GM18498 (cell line): ENCODE data around the gene LAMB1.

Experiments
- ATAC-seq: cut with Tn5 transposase; IDR thresholded peaks from one replicate; pipeline ENCODE4 v1.9.1; 2021; ENCODE audit warnings: mild to moderate bottlenecking, moderate library complexity; ENCODE audit not compliant: unreplicated experiment

The LAMB1 gene

DNA sequence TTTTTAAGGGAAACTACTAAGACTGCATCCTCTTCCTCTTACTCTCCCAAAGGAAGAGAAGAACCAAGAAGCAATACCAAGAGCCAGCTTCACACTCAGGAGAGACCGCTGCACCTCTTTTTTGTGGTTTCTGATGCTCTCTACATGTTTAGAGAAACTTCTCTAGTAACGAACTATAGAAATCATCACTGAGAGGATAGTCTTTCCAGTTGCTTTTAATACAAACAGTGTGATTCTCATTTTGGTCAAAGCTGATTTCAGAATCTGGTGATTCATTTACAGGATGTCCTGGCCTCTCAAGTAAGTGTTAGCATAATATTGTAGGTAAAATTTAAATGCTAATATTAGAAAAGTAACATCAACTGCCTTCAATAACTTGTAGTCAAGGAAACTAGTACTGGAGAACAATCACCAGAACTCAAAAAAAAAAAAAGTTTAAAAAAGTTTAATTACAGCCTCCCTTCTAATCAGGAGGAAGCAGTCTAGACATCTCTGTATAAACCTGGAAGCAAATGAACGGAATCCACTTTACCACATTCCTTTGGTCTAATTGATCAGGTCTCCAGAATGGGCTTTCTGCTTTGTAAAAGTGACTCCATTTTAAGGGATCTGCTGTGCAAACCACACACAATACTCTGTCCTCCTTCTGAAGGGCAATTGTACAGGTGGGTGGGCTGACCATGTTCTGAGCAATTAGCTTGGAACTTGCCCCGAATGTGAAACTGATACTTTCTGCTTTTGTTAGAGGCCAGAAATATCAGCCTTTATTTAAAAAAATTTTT, 3.0 kb downstream of the LAMB1 start:
- ATAC-seq: no peak

DNA sequence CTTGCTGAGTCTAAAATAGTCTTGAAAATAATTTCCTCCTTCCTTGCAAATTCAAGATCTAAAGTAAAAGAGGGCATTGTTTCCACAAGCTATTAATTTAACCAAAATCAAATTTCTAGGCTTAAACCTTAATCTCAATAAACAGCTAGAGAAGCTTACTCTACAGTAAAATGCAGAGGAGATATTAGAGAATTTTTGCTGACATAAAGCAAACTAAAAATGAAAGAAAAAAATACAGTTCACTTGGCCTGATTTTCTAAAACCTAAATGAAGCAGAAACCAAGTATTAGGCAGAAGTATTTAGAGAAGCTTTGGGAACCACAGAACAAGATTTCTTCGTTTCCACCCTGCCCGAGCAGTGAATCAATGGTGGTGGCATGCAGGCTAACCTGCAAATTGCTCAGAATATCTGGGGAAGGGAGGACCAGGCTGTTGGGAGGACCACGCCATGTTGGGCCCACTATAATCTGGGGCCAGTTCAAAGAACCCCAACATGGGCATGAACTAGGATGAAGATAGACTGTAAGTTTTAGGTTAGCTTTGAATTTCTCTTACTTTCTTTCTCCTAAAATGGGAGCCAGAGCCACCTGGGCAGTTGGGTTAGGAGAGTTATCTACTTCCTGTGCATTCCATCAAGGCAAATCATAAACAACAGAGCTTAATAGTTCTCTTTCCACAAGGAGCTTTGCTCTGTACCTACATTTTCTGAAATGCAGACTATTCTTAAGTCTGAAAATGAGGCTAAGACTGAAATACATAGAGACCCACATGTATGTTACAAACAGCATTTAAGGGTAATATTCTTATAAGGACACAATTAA, 4.1 kb downstream of the LAMB1 start:
- ATAC-seq: no peak

DNA sequence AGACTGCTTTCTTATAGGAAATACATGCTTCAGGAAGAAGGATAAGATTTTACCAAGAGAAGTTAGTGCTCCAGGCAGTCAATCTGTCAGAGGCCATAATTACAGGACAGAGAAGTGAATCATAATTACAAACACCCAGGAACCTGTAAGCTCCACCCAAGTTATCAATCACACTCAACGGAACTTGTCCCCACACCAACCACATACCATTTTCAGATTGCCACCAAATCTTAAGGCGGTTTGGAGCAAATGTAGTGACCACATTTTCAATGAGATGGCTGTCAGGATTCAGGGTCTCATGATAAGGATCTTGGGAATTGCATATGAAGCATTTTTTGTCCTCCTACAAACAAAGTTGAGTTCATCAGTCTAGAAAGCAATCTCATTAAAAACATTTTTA, 4.8 kb downstream of the LAMB1 start:
- ATAC-seq: no peak

DNA sequence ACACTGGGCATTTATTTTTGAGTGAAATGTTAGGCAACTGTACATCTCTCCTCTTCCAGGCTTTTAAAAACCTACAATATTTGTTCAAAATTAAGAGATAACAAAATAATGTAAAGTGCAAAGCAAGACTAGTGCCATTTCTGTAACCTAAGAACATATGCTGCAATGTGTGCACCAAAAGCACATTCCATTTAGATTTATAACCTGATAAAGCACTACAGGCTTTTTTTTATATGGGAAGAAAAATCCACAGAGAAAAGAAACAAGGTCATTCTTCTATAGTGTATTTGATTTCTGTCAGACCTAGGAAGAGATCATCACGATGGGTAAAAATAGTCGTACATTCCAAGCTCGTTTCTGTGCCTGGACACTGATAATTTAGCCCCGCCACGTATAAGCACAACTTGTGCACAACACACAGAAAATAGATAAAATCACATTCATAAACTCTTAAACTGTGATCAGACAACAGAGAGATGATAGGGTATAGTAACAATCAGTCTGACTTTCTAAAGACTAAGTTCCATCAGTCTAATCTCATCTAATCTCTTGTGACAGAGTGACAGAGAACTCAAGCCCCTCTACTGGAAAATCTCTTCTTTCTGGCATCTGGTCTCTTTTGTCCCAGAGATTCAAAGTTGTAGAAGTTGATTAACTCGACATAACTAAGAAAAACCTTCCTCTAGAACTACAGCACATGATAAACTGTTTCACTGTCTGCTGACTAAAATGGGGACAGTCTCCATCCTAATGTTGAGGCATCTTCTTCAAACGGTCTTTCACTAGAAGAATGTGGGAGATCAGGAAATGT, 6.7 kb downstream of the LAMB1 start:
- no peak for ATAC-seq

DNA sequence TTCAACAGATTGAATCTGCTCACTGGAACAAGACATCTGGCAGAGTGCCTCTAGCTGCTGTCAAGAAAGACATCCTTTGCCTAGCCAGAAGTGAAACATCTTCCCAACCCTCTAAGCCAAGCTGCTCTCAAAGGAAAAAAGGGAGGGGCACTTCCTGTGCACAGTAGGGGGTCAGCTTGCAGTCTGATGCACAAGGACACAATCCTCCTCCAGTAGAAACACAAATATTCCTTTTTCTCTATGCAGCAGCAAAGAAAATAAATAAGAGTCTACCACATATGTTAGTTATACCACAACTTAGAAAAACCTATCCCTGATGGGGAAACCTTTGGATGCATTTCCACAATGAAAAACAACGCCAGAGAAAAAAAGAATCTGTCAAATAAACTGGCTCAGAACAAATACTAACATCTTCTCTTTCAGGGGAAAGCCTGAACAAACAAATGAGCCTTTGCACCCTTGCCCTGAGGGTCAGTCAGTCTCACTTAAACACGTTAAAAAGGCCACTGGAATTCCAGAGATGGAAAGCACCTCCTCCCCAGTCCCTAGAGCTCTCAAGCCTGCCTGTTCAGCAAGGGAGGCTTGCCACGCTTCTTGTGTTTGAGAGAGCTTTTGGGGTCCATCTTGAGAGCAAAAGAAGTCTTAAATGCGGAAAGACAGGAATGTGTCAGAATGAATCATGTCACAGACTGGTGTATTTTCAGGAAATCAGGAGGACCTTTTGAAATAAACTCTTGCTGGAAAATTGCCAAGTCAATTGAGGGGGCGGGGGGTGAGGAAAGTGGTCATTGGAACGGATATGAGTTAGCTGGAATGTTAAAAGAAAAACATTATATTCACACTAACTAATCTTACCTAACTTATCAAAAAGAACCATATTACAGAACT, 7.5 kb downstream of the LAMB1 start:
- ATAC-seq: no peak

DNA sequence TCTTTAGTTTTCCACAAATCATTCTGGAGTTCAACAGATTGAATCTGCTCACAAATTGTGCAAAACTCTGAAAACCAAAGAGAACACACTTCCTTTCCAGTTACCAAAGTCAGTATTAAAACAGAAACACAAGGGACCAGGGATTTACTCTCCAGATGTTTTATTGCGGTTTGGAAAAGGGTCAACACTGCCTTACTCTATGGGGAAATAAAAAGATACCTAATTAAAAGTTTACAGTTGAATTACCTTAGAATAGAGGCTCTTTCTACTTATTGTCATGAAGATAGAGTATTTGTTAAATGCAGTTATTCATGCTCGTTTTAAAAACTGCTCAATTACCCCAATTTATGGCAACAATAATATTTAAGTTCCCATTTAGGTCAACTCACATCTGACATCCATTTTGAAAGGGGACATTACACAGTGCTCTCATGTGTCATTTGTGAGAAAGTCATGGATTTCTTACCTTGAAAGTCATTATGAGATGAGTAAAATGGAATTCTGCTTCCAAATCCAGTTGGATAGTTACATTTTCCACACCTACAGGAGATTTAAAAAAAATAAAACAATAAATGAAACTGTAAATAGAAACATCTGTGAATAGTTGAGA, 8.4 kb downstream of the LAMB1 start:
- ATAC-seq: no peak

DNA sequence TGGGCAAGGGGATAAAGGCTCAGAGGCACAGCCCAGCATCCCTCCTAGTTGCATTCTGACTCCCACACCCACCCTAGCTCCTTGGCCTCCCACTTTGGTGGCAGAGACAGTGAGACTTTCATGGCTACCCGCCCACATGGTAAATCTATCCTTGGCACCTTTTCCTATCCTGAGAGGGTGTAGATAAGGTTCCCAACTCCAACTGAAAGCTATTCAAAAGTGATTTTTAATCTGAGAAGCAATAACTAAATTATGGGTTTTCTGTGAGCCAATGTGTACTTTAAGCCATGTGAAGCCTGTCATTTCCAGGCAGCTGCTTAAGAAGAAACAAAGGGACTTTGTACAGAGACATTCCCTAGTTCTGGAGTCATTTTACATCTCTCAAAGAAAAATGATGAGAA, 9.1 kb downstream of the LAMB1 start:
- no peak for ATAC-seq

DNA sequence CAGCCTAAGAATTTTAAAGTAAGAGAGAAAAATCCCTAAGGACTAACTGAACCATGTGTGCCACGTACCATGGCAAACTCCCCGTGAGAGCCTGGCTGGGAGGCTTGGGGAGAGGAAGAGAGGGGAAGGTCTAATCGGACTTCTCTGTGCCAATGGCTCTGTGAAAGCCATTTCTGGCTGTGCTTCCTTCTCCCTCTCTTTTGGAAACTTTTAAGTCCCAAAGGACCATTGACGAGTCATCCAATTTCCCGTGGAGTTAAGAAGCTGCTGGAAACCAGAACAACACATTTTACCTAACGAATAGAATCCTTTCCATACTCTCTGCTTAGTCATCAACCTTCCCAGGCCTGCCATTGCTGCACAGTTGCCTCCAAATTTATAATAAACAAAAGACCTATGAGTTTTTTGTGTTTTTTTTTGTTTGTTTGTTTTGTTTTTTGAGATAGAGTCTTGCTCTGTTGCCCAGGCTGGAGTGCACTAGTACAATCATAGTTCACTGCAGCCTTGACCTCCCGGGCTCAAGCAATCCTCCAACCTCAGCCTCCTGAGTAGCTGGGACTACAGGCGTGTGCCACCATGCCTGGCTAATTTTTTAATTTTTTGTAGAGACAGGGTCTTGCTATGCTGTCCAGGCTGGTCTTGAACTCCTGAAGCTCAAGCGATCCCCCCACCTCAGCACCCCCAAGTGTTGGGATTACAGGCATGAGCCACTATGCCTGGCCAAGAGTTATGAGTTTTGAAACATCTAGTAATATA, 13.2 kb downstream of the LAMB1 start:
- no peak for ATAC-seq

DNA sequence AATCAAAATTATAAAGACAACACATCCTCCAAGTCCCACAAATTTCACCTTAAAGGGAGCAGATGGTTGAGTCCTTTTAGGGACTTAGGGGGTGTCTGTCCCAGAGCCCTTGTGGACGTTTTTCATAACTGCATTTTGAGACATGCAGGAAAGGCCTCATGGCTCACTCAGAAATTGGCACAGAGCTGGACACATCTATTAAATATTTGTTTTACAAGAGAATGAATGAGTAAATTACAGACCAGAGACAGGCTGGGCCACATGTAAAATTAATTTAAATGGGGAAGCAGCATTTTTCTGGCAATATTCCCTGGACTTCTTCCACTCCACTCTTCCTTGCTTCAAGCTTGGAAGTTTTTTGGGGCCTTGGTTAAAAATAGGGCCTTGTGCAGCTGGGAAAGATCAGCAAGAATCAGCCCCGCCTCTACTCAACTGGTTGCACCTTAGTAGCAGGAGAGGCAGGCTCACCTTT, 20.0 kb downstream of the LAMB1 start:
- no peak for ATAC-seq

DNA sequence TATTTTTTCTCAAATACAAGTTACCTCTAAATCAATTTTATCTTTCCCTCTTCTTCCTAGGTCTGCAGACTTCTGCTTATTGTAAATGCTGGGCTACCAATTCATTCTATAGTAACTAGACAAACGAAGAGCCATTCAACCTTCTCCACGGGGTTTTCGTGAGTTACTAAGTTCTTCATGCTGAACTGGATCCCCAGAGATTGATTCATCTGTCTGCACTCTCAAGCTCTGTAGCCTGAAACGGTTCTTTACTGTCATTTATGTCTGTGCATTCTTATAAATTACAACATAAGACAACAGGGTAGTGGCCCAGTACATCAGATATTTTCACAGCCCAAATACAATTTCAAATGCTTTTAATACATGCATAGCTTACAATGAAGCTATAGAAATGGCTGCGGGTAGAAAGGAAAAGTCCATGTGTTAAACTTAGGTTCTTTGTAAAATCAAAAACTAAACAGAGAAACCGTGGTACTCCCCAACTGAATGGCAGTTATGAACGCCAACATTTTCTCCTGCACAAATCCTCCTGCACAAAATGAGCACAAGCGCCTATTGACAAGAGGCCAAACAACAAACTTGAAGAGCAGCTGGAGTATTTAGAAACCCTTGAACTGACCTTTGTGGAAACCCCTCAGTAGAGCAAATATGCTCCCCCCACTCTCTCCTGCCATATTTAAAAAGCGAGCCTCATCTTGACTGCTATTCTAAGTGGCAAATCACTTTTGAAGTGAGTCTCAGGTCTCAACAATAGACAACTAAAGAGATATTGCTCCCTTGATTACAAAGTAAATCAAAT, 20.7 kb downstream of the LAMB1 start:
- ATAC-seq: no peak

DNA sequence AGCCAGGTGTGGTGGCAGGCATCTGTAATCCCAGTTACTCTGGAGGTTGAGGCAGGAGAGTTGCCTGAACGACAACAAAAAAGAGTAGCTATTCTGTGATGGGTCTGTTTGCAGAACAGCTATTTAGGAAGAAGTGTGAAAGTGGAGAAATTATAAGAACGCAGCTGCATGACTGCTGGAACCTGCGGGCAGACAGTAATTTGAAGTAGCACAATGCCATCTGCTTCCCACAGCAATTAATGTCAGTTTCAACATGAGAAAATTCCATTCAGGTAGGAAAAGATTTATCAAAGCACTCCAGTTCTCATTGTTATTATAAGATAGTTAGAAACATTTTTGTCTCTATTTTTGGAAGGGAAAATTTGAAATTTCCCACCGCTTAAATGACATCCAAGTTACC, 21.5 kb downstream of the LAMB1 start:
- no peak for ATAC-seq

DNA sequence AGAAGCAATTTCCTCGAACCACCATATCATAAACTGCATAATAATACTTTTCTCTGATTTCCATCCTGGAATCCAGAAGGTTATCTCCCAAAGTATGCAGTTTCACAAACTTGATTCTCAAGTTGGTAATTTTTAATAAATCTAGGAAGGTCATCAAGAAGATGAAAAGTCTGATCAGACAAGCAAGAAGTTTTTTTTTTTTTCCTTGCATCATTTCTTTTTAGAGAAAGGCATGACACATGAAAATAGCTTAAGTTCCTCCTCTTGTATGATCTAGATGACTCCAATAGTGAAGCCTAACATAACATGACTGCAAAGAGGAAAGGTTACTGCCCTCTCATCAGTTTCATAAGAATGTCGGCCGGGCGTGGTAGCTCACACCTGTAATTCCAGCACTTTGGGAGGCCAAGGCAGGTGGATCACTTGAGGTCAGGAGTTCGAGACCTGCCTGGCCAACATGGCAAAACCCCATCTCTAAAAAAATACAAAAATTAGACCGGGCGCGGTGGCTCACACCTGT, 22.2 kb downstream of the LAMB1 start:
- no peak for ATAC-seq

DNA sequence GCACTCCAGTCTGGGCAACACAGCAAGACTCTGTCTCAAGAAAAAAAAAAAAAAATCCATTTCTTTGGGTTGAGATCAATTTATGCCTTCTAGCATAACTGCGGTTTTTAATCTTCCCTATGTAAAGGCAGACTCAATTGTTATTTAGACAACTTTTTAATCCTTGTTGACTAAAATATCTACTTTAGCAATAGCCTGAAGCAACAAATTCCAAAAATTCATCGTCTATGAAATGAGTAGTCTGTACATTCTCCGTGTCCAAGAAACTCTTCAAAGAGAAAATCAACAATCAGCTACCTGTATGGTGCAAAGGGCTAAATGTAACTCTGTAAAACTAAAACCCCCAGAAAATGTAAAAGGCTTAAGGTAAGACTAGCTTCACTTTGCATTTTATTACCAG, 22.8 kb downstream of the LAMB1 start:
- no peak for ATAC-seq

DNA sequence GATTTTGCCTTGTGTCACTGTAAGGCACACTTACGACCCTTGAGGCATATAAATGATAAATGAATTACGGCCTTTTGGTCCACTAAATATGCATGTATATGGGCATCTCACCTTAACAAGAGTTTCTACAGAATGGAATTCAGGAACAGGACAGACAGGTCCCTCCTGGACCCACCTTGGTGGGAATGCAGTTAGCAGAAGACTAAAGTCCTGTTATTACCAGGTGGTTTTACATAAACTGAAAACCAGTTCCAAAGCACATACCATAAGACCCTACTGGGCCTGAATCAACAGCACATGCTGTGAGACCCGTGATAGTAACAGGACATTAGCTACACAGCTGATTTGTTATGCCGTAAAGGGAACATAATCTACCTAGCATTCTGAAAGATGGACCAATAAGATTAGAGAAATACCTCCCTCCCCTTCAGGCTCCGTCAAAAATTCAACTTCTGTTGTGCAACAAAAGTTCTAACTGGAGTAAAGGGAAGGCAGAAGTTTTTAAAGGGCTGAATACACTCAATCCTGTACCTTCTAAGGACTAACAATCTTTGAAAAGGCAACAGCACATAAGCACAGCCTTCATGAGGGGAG, 24.0 kb downstream of the LAMB1 start:
- no peak for ATAC-seq

DNA sequence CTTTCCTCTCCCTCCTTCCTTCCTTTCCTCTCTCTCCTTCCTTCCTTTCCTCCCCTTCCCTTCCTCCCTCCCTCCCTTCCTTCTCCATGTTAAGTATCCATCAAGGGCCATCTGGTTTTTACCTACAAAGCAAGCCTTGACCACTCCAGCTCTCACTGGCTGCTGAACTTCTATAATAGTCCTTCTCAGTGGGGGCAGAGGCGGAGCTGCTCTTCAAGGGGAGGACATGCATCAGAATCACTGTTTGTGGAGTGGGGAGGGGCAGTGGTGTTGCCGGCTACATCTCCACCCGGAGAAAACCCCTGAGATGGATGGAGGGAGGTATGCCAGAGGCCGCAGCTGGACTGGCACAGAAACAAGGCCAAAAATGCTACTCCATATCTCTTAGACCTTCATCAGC, 25.9 kb downstream of the LAMB1 start:
- ATAC-seq: no peak

DNA sequence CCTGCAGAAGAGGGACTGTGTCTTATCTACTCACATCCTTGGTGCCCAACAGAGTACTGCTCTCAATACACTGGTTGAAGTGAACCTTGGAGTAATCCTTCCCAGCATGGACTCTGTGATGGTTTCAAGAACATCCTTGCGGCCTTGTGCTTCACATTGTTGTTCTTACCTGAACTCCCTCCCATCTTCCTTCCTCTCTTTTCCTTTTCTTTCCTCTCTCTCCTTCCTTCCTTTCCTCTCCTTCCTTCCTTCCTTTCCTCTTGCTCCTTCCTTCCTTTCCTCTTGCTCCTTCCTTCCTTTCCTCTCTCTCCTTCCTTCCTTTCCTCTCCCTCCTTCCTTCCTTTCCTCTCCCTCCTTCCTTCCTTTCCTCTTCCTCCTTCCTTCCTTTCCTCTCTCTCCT, 26.3 kb downstream of the LAMB1 start:
- no peak for ATAC-seq

DNA sequence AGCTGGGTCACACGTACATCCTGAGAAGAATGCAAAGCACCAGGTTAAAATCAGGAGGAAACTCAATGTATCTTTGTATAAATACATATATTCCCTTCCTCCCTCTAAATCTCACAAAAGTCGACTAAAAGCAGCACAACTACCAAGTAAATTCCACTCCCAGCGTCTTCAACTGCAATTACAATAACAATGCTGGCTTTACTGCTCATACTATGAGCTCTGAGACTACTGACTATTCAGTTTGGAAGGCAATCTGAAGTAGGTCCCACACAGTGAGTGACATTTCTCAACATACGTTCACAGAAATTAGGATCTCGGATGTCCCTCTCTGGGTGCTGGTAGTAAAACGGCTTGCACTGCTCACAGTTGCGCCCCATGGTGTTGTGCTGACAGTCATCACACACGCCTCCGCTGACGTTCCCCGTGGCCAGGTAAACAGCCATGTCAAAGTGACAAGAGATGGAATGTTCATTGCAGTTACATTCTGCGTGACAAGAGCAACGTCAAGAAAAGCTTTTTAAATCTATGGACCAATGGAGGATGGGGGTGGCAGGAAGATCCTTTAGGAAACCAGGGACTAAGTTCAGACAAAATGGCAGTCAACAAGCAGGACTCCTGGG, 27.5 kb downstream of the LAMB1 start:
- no peak for ATAC-seq
